HG03558 (cell line): ENCODE data around the gene VDAC1.
A peak's percentile ranks its signal among the peaks of the same experiment; 100 is the strongest.
"Not testable (repeated sequence)": the region's sequence is repeated elsewhere in the genome, so short reads cannot be mapped to it uniquely, and the experiment has no call there.

ENCODE experiments used
- ATAC-seq: cut with Tn5 transposase; IDR thresholded peaks from one replicate; pipeline ENCODE4 v1.9.1; 2021; ENCODE audit warnings: moderate number of reproducible peaks; ENCODE audit not compliant: unreplicated experiment; ENCODE audit errors: extremely low read depth

Gene VDAC1

GRCh38 chr5:133970325-133970909, 34.4 kb downstream of the VDAC1 start:
- no peak for ATAC-seq

GRCh38 chr5:133969654-133970324, 35.0 kb downstream of the VDAC1 start:
- ATAC-seq = no peak

GRCh38 chr5:133968204-133968980, 36.4 kb downstream of the VDAC1 start, which contains the start of gene C5orf15:
C5orf15 (minus strand) TSS chr5:133968625; CDS start chr5:133968584, 41 bp downstream.
- ATAC-seq = peak; percentile 93

GRCh38 chr5:133967698-133968203, 37.0 kb downstream of the VDAC1 start:
- ATAC-seq = no peak

- ATAC-seq = no peak
These were observed 37.7 kb downstream of the VDAC1 start for GRCh38 chr5:133967124-133967523.

- ATAC-seq = no peak
These were observed 38.7 kb downstream of the VDAC1 start for GRCh38 chr5:133966090-133966489.

GRCh38 chr5:133963493-133964128, 41.2 kb downstream of the VDAC1 start:
- ATAC-seq = no peak

GRCh38 chr5:133962801-133963476, 41.8 kb downstream of the VDAC1 start:
- no peak for ATAC-seq

GRCh38 chr5:133962131-133962530, 42.6 kb downstream of the VDAC1 start:
- ATAC-seq = no peak

GRCh38 chr5:133959643-133960042, 45.1 kb downstream of the VDAC1 start:
- ATAC-seq = no peak

- no peak for ATAC-seq
These were observed 47.2 kb downstream of the VDAC1 start for GRCh38 chr5:133957591-133957990.

- ATAC-seq = no peak
These were observed 47.7 kb downstream of the VDAC1 start for GRCh38 chr5:133957080-133957479.

- ATAC-seq = not testable (repeated sequence)
These were observed 48.6 kb downstream of the VDAC1 start for GRCh38 chr5:133956196-133956595.

GRCh38 chr5:133953568-133954145, 51.1 kb downstream of the VDAC1 start:
- ATAC-seq = no peak

- no peak for ATAC-seq
These were observed 51.8 kb downstream of the VDAC1 start for GRCh38 chr5:133952729-133953567.

- ATAC-seq = no peak
These were observed 53.8 kb downstream of the VDAC1 start for GRCh38 chr5:133950821-133951612.

- ATAC-seq = no peak
These were observed 56.1 kb downstream of the VDAC1 start for GRCh38 chr5:133948721-133949120.

GRCh38 chr5:133947431-133947841, 57.3 kb downstream of the VDAC1 start:
- no peak for ATAC-seq
